Stimulated activated CD8-positive, alpha-beta memory T cell treated with anti-CD3 and anti-CD28 coated beads, Interleukin-15, amount 100 ng/mL, for 48 hours (primary cell): Measurements from ENCODE around the gene FAM193A.

Experiments
- DNase-seq, 2 donors: peaks; one replicate each; pipeline ENCODE4 v3.0.0-alpha.2; 2020; ENCODE audit warnings: low read depth in 2 of 2

FAM193A gene

DNA sequence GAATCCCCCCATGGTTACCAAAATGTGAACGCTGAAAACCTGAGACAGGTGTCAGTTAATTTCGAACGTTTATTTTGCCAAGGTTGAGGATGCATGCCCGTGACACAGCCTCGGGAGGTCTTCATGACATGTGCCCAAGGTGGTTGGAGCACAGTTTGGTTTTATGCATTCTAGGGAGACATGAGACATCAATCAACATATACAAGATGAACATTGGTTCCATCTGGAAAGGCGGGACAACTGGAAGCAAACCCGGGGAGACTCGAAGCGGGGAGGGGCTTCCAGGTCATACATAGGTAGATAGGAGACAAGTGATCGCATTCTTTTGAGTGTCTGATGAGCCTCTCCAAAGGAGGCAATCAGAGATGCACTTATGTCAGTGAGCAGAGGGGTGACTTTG lies 245.5 kb downstream of the FAM193A start:
- DNase-seq = no peak
